Stimulated activated CD4-positive, alpha-beta T cell treated with anti-CD3 and anti-CD28 coated beads, Interleukin-12 subunit alpha, Interleukin-12 subunit beta, amount 100 ng/mL, for 24 hours (primary cell): ENCODE measurements around the gene PAX2.

Experiments
- DNase-seq, 2 experiments: peaks; one replicate each; pipeline ENCODE4 v3.0.0-alpha.2; 2020; ENCODE audit warnings: low read depth in 2 of 2

The PAX2 gene

DNA sequence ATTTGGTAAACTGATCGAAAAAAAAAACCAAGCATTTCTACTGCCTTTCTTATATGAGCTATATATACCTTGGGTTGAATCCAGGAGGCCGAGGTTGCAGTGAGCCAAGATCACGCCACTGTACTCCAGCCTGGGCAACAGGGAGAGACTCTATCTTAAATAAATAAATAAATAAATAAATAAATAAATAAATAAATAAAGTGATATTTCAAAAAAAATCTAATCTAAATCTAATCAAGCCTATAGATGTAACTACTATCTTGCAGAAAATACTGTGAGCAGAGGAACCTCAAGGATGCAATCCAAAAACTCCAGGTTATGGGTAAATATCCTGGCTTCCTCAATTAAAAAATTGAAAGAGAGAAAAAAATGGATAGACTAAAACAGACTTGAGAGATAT, 96.1 kb downstream of the PAX2 start:
- DNase-seq: no peak

- peak; percentile 38 to 66 for DNase-seq
Observed at GRCh38 chr10:100847440-100847839, 102.1 kb downstream of the PAX2 start.

GRCh38 chr10:100848770-100849169, 103.4 kb downstream of the PAX2 start:
- DNase-seq: no peak

- no peak for DNase-seq
Observed at GRCh38 chr10:100858261-100858660, 112.9 kb downstream of the PAX2 start.

DNA sequence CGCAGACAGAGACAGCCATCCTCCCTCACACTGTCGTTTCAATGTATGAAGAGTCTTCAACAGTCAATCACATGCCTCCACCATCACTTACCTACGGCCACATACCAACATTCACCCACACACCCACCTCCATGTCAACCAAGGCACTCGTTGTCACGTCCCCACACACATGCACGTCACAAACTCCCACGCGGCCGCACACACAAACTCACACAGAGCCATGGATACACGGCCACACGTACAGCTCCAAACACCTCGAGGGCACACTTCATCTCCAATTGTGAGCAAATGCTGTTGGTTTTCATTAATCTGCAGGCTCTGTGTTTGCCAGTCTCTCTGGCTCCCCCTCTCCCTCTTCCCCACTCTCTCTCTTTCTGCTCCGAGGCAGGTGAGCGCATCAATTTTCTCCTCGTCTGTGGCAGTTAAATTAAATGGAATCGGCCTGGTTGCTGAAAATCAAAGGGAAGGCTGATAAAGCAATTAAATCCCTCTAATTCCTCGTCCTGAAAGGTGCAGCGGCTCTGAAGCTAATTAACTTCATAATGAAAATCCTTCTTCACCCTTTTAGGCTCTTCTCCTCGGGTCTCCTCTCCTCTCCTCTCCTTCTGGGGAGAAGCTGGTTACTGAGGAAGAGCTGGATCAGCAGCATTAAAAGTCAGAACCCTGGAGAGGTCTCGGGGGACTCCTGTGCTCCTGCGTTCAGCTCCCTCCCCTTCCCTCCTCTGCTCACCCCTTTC, 113.5 kb downstream of the PAX2 start:
- no peak for DNase-seq

DNA sequence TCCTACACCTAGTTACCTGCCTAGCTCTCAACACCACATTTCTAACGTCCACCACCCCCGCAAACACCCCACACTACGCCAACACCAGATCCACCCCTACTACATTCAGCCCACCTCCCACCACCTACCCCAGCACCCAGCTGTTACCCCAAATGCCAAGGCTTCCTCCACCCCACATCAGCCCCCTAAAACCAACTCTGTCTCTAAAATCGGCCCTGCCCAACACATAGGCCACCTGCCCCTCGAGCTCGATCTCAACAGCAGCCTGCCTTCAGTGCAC, 114.0 kb downstream of the PAX2 start:
- no peak for DNase-seq

DNA sequence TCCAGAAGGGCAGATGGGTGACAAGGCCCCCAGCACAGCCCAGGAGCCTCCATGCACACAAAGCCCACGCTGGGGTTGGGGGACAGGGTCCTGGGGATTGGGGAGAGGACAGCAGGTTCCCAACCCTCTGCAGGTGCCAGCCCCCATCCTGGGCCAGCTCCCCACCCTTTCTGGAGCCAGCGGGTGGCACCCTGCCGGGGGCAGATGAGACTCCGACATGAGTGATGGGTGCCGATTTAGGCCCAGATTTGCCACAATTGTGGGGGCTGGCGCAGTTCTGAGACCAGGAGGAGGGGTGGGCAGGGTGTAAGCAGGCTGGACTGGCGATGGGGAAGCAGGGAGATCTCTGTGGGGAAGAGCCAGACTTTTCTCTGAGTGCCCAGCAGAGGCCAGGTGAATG, 118.1 kb downstream of the PAX2 start:
- no peak for DNase-seq

DNA sequence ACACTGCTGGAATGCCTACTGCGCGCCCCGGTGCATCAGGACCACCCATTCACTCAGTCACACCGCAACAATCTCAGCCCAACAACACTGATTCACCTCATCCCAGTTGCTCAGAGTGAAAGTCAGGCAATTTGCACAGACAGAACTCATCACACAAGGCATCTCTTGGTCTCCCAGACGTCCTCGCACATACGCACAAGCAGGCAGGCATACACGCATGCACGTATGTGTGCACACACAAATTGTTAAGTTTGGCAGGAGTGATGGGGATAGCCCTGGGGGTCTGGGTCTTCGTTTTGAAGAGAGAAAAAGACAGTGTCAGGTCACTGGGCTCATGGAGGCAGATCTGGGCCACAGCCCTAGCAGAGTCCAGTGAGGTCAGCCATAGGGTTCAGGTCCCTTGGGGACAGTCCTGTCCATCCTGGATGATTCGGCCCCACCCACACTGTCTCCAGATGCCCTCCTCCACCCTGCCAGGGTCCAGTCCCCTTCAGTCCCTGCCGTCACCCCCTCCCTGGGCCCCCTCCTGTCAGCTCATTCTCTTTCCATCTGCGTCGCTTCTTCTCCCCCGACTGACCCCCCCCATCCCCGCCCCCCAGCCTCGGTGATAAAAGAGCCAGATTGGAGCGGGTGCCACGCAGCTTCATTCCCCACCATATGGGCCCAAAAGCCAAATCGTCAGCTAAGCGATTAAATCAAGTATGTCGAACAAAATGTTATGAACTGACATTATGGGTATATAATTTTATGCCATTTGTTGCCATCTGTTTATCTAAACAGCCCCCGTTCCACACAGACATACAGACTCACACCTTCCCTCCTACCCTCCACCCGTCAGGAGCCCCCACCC, 118.9 kb downstream of the PAX2 start:
- no peak for DNase-seq

DNA sequence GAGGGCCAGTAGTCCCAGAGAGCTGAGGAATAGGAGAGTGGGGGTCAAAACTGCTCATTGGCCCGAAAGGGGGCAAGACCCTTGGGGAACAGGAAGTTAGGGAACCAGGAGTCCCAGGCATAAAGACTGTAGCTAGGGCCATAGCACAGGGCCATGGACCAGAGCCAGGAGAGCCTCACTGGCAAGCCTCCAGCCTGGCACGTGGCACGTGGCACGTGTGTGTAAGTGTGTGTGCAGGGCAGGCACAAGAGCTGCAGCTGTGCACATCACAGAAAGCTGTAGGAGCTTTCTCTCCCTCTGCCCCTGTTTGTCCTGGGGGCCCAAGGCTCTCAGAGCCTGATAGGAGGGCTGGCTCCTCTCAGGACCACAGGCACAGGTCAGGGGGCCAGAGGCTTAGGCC, 119.6 kb downstream of the PAX2 start:
- no peak for DNase-seq

DNA sequence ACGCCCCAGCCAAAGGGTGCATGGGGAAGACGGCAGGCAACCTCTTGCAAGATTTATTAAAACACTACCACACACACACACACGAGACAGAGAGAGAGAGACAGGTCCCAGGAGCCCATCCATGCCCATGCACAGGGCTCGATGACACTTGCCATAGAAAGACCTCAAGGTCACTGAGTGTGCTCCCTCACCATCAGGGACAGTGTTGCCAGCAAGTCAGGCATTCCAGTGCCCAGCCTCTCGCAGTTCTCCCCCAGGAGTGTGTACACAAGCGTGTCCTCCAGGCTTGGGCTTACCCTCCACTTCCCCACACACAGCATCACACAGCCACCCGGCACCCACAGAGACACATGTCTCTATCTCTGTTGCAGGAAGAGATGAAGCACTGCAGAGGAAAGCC, 120.6 kb downstream of the PAX2 start:
- no peak for DNase-seq

DNA sequence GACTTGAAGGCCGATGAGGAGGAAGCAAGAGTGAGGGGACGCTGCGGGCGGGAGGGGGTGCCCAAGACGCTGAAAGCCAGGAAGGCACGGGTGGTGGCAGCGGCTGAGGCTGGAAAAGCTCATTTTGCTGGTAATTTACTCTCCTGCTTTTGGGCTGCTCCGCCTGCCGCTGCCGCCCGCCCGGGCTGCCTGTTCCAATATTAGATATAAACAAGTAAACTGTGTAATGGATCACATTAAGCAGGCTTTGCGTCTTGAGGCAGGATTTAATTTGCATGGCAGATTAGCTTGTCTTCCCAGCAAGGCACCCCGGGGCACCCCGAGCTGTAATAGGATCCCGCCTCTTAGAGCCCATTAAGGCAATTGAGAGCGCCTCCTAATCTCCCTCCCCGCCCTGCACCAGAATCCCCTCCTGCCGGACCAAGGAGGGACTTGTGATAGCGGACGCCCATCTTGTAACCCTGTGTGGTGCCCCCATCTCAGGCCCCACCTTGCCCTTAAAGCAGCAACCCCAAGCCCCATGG, 121.3 kb downstream of the PAX2 start:
- no peak for DNase-seq

DNA sequence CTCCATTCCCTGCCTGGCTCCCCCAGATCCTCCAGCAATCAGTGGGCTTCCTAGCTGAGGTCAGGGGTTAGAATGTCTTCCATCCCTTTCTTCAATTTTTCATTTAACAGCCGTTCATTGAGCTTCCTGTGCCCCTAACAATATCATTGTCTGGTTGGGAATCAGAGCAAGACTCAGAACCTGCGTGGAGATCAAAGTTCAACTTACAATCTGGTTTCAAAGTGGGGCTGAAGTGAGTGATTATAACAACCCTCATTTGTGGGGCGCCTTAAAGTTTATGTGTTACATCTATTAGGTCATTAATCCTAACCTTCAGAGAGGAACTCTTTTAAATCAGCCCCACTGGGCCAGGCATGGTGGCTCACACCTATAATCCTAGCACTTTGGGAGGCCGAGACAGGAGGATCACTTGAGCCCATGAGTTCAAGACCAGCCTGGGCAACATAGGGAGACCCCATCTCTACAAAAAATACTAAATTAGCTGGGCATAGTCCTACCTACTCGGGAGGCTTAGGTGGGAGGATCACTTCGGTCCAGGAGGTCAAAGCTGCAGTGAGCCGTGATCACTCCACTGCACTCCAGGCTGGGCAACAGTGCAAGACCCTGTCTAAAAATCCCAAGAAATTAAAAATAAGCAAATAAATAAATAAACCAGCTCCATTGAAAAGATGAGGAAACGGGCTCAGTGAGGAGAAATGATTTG, 122.0 kb downstream of the PAX2 start:
- no peak for DNase-seq

- DNase-seq: no peak
Observed at GRCh38 chr10:100868382-100868781, 123.0 kb downstream of the PAX2 start.

GRCh38 chr10:100869399-100869798, 124.0 kb downstream of the PAX2 start:
- no peak for DNase-seq

DNA sequence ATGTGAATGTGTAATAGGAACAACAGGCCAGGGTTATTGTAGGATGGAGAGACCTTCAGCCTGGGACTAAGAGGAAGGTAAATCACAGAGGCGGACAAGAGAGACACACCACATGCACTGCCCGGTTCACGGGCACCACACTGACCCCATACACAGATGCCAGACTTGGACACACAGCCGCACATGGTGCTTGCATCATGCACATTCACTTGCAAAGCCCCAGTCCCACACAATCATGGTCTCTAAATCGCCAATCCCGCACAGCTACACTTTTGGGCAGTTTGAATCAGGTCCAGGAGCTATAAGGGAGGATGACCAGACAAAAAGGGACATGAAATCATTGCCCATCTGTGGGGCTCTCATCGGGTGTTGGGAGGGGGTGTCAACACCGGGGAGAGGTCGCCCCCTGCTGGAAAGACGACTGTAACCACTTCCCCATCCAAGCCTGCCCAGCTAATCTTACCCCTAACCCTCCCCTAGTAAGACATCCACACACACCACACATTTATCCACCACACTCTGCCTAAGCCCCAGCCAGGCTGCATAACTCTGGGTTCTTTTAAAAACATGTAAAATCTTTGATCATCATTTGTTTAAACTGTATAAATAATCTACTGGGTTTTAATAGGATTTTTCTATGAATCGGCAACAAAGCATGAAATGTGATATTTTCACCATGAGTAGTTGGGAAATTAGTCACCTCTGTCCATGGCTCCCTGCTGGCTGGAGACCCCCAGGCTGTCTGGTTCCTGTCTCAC, 126.8 kb downstream of the PAX2 start:
- peak; percentile 11 to 72 for DNase-seq

GRCh38 chr10:100873146-100873826, 127.9 kb downstream of the PAX2 start:
- no peak for DNase-seq

DNA sequence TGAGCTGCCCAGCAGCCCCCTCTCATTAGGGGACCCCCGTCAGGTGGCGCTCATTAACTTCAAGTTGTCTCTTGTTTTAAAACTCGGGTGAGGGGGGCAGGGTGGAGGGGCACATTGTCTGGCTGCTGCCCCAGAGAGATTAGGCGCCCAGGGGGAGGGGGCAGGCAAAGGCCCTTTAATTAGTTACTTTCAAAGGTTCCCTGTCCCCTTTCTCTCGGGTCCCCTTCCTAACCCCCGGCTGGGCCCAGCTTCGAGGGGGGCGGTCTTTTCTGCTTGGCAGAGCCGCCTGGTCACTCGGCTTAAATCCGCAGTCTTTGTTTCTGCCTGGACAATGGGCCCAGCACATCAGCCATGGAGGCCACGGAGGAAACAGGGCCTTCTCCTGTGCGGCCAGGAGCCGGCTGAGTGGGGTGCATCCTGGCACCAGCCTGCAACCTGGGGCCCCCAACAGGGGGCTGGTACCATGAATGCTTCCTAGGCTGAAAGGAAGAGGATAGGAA, 128.5 kb downstream of the PAX2 start:
- no peak for DNase-seq

DNA sequence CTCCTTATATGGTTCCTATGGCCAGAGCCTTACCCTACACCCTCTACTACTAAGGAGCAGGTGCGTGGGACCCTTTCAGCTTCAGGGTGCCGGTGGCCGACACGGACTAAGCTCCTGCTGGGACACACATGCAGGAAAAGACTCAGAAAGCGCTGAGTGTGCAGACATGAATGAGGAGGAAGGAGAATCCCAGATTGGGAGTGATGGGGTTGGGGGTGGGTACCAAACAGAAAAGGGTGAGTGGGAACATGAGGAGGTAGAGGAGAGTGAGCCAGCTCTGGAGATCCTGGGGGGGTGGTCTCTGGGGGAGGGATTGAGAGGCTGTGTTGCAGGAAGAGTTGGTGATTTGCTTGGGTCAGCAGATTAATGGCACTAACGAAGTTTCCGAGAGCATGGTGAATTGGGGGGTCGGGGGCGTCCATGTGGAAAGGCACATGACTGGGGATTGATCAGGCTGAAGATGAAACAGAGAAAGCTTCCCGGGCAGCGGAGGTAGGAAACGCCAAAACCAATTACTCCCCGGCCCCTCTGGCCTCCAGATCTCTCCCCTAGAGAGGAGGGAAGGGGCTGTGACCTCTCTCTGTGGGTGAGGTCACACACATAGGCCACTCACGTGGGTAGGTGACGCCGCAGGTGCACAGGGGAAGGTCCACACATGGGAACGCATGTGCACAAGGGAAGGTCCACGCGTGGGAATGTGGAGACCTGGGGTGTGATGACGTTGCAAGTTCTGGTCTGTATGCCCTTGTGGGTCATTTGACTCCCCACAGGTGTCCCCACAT, 129.5 kb downstream of the PAX2 start:
- no peak for DNase-seq

DNA sequence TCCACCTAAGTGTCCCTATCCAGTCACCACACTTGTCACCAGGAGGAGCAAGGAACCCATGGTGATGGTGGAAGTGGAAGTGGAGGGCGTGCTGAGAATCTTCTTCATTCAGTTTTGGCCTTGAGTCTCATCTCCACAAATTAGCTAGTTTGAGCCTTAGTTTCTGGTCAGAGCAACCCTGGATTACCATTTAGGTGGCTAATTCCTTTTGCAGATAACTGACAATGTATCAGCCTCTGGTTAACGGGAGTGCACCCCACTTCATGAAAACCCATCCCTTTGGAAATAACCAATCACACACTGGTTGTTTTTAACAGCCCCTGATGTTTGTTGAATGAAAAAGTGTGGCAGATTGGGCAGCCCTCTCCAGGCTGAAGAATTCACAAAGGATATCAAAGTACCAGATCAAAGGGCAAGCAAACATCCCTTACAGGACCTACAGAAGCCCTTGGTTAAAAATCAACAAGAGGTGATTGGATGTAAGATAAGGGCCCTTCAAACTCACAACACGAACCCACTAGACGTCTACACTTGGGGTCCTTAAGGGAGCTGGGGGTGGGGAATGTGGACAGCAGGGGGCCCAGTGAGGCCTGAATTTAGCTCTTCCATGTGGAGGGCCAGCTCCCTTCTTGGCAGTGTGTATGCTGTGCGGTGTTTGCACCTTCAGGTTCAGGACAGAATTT, 130.2 kb downstream of the PAX2 start:
- no peak for DNase-seq
